Omental fat pad (tissue), 4 donors: ENCODE data around the gene XYLT2. TPM values are rescaled to one million over a fixed set of nuclear protein-coding genes. Genes with fewer than 3 reads are reported as not detected.

Experiments
- ATAC-seq: fragments of 150-250 bp; one replicate; pipeline ENCODE4 v1.9.1; 2016; ENCODE audit warnings: mild to moderate bottlenecking, moderate library complexity; ENCODE audit not compliant: low FRiP score
- DNase-seq: peaks from one replicate; pipeline ENCODE4 v3.0.0-alpha.2; 2019; ENCODE audit warnings: low spot score
- total RNA-seq, 4 donors: library from RNA; depleted of rRNA; stranded (reverse); fragments of >200 nt; gene quantifications; one replicate each; pipeline ENCODE4 v1.1.0, GENCODE V29; 2016
- TF ChIP-seq, protein P1 (sequence below), 3 donors: fragments of 450-650 bp; IDR thresholded peaks; one replicate each; pipeline ENCODE4 v1.5.1; 2016 to 2017; ENCODE audit warnings: antibody characterized with exemption in 3 of 3, mild to moderate bottlenecking in 3 of 3, moderate library complexity in 2 of 3

The XYLT2 gene
- total RNA-seq, 4 donors from 2014 or later, result 8.4 to 23.2 (median 16.5) TPM

DNA sequence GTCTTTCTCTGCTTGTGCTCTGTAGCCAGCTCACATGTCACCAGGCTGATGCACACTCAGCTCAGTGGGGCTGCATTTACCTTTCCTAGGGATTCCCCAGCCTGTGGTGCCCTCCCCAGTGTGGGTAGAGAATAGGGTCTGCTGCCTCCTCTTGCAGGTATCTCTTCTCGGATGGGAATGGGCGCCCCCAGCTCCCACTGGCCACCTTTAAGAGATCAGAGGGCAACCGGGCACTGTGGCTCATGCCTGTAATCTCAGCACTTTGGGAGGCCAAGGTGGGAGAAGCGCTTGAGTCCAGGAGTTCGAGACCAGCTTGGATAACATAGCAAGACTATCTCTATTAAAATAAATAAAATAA lies 3.3 kb downstream of the XYLT2 start:
- ATAC-seq, result no peak
- TF ChIP-seq, protein P1, sequence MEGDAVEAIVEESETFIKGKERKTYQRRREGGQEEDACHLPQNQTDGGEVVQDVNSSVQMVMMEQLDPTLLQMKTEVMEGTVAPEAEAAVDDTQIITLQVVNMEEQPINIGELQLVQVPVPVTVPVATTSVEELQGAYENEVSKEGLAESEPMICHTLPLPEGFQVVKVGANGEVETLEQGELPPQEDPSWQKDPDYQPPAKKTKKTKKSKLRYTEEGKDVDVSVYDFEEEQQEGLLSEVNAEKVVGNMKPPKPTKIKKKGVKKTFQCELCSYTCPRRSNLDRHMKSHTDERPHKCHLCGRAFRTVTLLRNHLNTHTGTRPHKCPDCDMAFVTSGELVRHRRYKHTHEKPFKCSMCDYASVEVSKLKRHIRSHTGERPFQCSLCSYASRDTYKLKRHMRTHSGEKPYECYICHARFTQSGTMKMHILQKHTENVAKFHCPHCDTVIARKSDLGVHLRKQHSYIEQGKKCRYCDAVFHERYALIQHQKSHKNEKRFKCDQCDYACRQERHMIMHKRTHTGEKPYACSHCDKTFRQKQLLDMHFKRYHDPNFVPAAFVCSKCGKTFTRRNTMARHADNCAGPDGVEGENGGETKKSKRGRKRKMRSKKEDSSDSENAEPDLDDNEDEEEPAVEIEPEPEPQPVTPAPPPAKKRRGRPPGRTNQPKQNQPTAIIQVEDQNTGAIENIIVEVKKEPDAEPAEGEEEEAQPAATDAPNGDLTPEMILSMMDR (IDR thresholded peaks at IDR 0.05), result no peak
- DNase-seq, result no peak

- DNase-seq (no peak), ATAC-seq (no peak)
- TF ChIP-seq, protein P1 (IDR thresholded peaks at IDR 0.05), result no peak
These were observed 4.8 kb downstream of the XYLT2 start for GRCh38 chr17:50350733-50351132.

DNA sequence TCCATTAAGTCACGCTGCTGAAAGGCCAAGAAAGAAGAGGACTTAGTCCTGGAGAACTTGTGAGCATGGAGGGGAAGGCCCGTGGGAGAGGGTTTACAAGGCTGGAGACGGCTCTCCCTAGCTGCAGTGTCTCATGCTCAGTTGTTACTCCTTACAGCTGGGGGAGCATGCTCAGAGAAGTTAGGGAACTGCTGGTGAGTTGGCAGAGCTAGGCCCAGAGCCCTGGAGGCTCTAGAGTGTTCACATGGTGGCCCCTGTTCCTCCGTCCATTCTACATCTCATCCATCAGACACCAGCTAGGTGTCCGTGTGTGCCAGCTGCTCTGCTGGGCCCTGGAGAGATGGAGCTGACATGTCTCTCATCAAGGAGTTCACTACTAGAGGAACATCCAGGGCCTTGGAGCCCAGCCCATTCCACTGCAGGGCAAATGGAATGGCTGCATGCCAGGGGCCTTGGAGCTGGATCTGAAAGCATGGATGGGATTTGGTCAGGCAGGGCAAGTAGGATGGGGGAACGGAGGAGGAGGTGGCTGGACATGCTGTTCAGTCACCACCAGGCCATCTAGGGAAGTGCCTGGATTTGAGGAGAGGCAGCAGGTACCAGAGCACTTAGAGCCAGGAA lies 6.3 kb downstream of the XYLT2 start:
- no peak for ATAC-seq
- DNase-seq, result no peak
- TF ChIP-seq, protein P1 (IDR thresholded peaks at IDR 0.05), result no peak

GRCh38 chr17:50352693-50353599 lies 7.0 kb downstream of the XYLT2 start:
- DNase-seq (no peak), ATAC-seq (no peak)
- TF ChIP-seq, protein P1 (IDR thresholded peaks at IDR 0.05), result no peak

DNA sequence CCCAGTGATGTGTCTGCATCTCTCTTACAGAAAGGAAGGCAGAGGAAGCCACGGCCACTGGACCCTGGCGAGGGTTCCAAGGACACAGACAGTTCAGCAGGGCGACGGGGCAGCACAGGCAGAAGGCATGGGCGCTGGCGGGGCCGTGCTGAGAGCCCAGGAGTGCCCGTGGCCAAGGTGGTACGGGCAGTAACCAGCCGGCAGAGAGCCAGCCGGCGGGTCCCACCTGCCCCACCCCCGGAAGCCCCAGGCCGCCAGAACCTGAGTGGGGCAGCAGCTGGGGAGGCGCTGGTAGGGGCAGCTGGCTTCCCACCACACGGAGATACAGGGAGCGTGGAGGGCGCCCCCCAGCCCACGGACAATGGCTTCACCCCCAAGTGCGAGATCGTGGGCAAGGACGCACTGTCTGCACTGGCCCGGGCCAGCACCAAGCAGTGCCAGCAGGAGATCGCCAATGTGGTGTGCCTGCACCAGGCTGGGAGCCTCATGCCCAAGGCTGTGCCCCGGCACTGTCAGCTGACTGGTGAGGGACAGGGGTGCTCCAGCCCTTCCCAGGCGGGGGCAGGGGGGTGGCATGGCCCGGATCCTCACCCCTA lies 7.8 kb downstream of the XYLT2 start:
- no peak for ATAC-seq
- TF ChIP-seq, protein P1 (IDR thresholded peaks at IDR 0.05), result no peak
- DNase-seq, result no peak

DNA sequence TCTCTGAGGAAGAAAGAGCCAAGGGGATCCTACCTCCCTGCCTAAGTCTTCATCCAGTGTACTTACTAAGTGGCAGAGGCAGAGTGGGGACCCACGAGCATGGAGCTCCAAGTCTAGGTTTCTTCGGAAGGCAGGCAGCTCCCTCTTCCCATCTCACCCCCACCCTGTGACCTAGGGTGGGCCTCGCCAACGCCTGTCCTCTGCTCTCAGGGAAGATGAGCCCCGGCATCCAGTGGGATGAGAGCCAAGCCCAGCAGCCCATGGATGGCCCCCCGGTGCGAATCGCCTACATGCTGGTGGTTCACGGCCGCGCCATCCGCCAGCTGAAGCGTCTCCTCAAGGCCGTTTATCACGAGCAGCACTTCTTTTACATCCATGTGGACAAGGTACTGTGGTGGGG lies 8.3 kb downstream of the XYLT2 start:
- TF ChIP-seq, protein P1 (IDR thresholded peaks at IDR 0.05), result no peak
- ATAC-seq, result no peak
- no peak for DNase-seq
